Ramos (cell line): ENCODE measurements around the gene SLC27A4.

Experiments
- in situ Hi-C: fragments of 300-500 bp; cut with MboI; formaldehyde crosslinking; loops from one replicate; pipeline ENCODE4 v1.14.3; 2022; ENCODE audit warnings: low sequenced_read_pairs; ENCODE audit not compliant: unreplicated experiment

The SLC27A4 gene

GRCh38 chr9:128389395-128390149, 49.2 kb downstream of the SLC27A4 start:
- in situ Hi-C loops = no loop called here

GRCh38 chr9:128390150-128390812, 50.0 kb downstream of the SLC27A4 start:
- in situ Hi-C loops = no loop called here

GRCh38 chr9:128390813-128391711, 50.7 kb downstream of the SLC27A4 start:
- in situ Hi-C loops = no loop called here

DNA sequence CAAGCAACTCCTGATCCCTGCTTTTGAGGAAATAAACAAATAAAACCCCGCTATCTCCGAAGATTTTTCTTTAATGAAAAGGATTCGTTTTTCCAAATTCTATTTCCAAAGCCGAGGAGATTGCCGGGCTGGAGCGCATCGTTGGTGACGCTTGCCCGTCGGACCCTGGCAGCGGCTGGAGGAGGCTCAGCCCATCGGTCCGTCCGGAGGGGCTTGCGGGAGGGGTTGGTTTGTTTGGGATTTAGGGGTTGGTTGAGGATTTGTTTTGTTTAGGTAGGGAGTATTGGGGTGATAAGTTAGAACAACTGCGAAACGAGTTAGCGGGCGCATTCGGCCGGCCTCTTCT, 51.6 kb downstream of the SLC27A4 start:
- in situ Hi-C loops = no loop called here

- in situ Hi-C loops = no loop called here
Measured at GRCh38 chr9:128392302-128393144, 52.2 kb downstream of the SLC27A4 start.

GRCh38 chr9:128393145-128393775, 52.9 kb downstream of the SLC27A4 start:
- in situ Hi-C loops = no loop called here

- in situ Hi-C loops = no loop called here
Measured at GRCh38 chr9:128393970-128394369, 53.6 kb downstream of the SLC27A4 start.

DNA sequence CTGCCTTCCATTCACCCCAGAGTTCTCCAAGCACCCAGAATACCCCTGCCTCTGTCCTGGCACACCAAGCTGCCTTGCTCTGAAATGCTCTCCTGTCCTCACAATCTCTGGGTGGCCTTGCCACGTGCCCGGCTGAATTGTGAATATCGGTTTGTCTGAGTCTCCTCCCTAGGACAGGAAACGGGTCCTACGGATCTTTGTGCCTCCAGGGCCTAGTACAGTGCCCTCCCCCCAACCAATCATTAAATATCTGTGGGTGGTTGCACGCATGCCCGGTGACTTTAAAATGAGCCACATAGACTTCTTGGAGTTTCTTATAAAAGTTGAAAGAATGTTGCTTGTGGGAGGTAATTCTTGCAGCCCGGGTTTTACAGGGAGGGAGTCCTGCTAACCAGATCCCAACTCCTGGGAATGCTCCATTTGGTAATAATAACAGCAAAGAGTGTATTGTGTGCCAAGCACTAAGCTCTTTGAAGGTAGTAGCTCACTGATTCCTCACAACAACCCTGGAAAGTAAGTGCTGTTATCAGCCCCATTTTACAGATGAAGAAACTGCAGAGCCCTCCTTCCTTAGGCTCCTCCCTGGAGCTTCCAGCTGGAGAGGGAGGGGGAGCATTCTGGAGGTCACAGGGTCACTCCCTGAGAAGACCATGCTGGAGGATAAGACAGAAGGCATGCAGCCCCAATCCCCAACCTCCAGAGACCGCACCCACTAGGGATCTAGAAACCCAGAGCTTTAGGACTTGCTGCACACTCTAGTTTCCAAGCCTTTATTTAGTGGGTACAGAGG, 54.2 kb downstream of the SLC27A4 start:
- in situ Hi-C loops = no loop called here

DNA sequence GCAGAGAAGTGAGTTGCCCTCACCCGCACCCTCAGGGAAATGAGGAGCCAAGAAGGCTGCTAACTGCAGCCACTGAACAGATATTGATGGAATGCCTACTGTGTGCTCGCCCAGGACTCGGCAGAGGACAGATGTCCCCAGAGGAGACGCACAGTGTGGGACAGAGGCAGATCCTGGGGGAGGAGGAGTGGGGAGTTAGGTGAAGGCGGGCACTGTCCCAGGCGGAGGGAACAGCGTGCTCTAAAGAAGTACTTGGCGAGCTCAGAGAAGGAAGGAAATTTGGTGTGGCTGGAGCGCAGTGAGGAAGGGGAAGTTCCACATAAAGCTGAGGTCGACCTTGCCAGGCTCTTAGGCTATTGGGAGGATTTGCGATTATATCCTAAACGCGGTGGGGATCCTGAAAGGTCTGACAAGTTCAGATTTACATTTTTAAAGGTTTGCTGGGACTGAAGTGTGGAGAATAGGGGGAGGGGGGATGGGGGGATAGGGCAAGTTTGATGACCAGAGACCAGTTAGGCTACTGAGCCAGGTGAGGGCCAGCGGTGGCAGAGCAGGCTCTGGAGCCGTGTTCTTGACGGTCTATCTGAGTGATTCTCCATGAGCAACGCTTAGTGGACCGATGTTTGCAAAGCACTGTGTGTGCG, 56.8 kb downstream of the SLC27A4 start:
- in situ Hi-C loops = no loop called here

DNA sequence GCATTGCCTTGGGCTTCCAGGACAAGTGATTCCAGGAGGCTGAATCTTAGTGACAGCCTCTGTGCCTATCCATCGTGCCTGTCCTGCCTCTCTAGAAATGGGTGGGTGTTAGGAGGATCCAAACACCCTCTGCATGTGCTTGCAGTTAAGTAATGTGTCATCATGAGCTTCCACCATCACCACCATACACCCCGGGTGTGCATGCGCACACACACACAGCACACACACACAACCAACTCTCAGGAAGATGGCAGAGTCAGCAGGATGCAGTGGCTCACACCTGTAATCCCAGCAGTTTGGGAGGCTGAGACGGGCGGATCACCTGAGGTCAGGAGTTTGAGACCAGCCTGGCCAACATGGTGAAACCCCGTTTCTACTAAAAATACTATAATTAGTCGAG, 57.5 kb downstream of the SLC27A4 start:
- in situ Hi-C loops = no loop called here

DNA sequence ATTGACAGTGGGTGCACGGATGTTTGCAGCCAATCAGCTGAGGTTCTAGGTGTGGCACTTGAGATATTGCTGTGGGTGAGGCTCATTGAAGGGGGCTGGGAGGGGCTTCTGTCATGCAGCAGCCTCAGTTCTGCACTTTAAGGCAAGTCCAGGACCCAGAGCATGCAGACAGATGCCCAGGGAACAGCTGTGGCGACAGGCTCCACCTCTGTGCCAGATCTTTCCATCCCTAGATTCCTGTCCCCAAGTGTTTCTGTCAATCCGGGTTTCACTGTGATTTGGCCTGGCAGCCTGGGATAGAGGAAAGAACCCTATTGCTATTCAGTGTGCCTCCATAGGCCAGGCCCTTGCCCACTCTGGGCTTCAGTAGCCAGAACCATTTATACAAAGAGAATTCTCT, 59.5 kb downstream of the SLC27A4 start:
- in situ Hi-C loops = no loop called here

GRCh38 chr9:128404560-128404959, 64.2 kb downstream of the SLC27A4 start:
- in situ Hi-C loops = no loop called here

GRCh38 chr9:128405077-128405779, 64.9 kb downstream of the SLC27A4 start:
- in situ Hi-C loops = no loop called here

DNA sequence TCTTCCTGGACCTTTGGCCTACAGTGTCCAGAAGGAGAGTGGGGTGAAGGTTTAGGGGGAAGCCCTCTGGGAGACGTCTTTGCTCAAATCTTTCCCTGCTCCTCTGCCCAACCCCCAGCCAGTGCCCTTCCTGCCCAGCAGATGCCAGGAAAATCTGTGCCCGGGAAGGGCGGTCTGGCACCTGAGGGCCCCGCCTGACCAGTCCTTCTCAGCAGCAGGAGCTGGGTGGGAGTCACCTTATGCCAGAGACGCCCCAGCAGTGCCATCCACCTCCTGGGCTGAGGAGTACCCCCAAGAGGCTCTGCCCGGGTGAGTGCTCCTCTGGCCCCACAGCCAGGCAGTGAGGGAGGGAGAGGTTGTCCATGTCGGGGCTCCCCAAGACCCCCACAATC, 65.4 kb downstream of the SLC27A4 start:
- in situ Hi-C loops = no loop called here

DNA sequence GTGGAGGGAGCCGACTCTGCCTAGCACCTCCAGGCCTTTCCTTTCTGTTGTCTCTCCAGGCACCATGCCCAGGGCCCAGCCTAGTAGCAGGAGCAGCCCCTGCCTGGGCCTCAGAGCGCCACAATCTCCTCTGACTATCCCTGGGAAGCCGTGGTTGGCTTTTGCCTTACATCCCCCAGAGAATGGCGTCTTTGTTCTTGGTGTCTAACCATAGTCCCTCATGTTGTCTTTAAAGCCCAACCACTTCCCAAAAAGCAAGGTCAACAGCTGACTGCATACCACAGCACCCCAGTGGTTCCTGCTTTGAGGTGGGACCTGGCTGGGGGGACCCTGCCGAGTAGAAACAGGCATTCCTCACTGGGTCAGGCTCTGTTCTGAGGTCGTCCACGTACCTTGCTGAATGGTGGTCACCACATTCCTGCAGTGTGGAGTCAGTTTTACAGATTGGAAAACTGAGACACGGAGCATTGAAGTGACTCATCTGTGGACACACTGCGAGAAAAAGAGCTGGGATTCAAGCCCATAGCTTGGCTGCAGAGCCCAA, 66.6 kb downstream of the SLC27A4 start:
- in situ Hi-C loops = no loop called here

GRCh38 chr9:128408963-128409431, 68.7 kb downstream of the SLC27A4 start:
- in situ Hi-C loops = no loop called here

DNA sequence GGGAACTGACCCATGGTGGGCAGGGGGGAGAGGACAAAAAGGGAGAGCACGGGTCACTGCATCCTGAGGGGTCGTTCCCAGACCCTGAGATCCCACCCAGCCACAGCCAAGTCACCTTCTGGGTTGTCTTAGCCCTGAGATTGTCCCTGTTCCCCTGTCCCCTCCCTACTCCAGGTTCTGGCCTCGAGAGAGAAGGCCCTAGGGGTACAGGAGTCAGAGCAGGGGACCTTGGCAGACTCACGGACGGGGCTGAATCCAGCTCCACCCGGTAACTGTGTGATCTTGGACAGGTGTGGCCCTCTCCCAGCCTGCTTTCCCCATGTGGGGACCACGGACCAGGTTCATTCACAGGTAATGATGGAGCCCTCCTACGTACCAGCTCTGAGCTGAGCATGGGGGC, 69.1 kb downstream of the SLC27A4 start:
- in situ Hi-C loops = no loop called here
